NCI-H2171 (cell line): ENCODE measurements around the gene SLC25A28.

Experiments
- DNase-seq: peaks from one replicate; lab custom pipeline; 2025; lab: John Stamatoyannopoulos, UW

SLC25A28 gene

DNA sequence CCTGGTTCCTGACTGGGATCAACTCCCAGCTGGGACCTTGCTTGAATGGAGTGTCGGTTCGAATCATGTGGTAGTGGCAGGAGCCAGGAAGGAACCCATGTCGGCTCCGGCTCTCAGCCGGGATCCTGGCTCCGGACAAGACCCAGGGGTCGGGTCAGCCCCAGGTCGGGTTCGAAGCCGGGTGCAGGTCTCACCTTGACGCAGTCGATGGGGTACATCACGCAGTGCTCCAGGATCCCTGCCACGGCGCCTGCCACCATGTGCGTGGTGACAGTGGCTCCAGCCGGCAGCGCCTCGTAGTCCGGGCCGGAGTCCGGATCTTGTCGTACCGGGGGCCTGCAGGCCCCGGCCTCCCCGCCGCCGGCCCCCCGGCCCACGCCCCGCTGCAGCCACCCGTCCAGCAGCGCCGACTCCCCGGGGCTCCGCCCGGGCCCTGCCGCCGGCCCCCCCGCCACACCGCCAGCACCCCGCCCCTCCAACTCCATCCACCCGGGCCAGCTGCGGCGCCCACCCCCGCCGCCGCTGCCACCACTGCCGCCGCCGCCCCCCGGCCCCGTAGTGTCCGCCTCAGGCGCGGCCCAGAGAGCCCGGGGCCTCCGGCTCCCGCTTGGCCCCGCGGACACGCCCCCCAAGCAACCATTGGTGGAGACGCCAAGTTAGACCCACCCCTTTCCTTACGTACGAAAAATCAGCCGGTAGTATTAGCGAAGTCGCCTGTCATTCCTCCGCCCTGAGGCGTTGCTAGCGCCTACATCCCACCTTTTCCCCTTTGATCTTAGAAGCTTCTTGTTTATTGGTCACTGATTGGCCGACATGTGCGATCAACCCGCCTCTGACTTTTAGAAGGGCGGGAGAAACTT lies at the start of gene SLC25A28:
TSS of gene SLC25A28 (minus strand) at position 589 of the 860 bp plus-strand sequence. CDS start at position 485, 104 bp downstream.
- DNase-seq: peak; percentile 91

GRCh38 chr10:99667108-99667751 lies 47.0 kb upstream of the SLC25A28 start:
- no peak for DNase-seq

- DNase-seq: no peak
Measured at GRCh38 chr10:99665304-99665703, 45.1 kb upstream of the SLC25A28 start.

DNA sequence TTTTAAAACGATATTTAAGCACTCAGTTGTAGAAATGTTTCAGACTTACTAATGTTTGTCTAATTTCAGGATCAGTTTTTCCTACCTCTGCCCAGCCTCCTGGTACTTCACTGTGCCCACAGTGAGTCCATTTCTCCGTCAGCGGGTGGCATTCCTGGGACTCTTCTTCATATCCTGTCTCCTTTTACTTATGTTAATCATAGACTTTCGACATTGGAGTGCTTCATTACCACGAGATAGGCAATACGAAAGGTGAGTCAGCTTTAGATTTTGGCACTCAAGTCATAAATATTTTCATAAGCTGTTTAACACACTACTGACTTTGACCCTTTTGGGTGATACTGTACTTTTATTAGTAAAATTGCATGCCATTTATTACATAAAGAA lies 41.1 kb upstream of the SLC25A28 start:
- DNase-seq: no peak

GRCh38 chr10:99660662-99661376 lies 40.6 kb upstream of the SLC25A28 start:
- DNase-seq: no peak

DNA sequence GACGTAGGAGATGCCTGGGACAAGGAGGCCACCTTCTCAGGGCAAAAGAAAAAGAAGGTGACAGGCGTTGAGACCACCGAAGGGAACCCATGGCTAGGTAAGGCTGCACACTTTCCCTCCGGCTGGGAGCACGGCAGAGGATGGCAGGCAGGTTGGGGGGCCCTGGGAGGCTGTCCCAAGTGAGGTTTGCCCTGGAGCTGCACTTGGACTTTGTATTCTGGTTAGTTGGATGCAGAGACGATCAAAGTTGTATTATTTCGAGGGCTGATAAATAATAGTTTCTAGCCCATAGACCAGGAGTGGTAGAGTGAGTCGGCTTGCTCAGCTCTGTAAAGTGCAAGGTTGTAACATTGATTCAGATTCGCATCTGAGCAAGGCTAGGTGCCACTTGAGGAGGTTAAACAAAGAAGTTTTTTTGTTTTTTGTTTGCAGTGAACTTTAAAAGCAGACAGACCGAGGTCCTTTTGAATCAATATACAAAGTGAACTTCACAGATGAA lies 39.7 kb upstream of the SLC25A28 start:
- DNase-seq: no peak

- DNase-seq: peak; percentile 81
Measured at GRCh38 chr10:99659031-99659867, 39.0 kb upstream of the SLC25A28 start, which contains the start of gene ENTPD7. TSS of gene ENTPD7 (plus strand) at chr10:99659509. CDS start at chr10:99659957, 448 bp downstream.

DNA sequence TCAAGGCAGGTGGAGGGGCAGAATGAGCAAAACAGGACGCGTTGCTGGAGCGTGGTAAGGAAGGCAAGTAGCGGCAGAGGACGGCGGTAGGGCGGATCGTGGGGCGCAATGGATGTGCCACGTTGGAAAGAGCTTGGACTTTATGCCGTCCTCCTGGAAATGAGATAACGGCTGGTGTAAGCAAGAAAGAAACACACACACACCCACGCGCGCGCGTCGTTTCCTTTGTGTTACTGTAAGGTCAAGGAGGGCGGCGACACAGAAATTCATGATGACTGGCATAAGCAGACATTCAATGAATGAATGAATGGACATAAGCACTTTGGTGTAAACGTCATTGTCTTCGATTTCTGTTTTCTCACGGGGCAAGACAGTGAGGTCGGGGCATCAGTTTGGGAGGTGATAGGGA lies 38.4 kb upstream of the SLC25A28 start:
- no peak for DNase-seq

GRCh38 chr10:99656199-99657064 lies 36.2 kb upstream of the SLC25A28 start:
- DNase-seq: no peak

- DNase-seq: no peak
Measured at GRCh38 chr10:99654390-99655175, 34.3 kb upstream of the SLC25A28 start.

- DNase-seq: no peak
Measured at GRCh38 chr10:99652800-99653390, 32.7 kb upstream of the SLC25A28 start.

DNA sequence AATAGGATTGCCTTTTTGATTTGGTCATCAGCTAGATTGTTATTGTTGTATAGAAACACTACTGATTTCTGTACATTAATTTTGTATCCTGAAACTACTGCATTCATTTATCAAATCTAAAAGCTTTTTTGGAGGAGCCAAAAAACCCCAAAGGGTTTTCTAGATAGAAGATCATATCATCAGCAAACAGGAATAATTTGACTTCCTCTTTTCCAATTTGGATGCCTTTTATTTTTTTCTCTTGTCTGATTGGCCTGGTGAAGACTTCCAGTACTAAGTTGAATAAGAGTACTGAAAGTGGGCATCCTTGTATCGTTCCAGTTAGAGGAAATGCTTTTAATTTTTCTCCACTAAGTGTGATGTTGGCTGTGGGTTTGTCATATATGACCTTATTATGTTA lies 28.5 kb upstream of the SLC25A28 start:
- no peak for DNase-seq

DNA sequence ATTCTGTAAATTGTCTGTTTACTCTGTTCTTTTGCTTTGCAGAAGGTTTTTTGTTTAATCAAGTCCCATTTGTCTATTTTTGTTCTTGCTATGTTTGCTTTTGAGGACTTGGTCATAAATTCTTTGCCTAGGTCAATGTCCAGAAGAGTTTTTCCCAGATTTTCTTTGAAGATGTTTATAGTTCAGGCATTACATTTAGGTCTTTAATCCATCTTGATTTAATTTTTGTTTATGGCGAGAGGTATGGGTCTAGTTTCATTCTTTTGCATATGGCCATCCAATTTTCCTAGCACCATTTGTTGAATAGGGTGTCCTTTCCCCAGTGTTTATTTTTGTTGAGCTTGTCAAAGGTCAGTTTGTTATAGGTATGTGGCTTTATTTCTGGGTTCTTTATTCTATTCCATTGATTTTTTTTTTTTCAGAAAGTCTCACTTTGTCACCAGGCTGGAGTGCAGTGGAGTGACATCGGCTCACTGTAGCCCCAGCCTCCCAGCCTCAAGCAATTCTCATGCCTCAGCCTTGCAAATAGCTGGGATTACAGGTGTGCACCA lies 27.4 kb upstream of the SLC25A28 start:
- DNase-seq: no peak

DNA sequence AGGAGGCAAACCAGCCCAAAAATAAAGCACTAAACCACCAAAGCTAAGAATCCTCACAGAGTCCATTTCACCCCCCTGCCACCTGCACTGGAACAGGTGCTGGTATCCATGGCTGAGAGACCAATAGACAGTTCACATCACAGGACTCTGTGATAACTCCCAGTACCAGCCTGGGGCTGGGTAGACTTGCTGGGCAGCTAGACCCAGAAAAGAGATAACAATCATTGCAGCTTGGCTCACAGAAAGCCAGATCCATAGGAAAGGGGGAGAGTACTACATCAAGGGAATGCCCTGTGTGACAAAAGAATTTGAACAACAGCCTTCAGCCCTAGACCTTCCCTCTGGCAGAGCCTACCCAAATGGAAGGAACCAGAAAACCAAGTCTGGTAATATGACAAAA lies 13.6 kb upstream of the SLC25A28 start:
- DNase-seq: no peak

- DNase-seq: no peak
Measured at GRCh38 chr10:99631496-99631895, 11.3 kb upstream of the SLC25A28 start.

DNA sequence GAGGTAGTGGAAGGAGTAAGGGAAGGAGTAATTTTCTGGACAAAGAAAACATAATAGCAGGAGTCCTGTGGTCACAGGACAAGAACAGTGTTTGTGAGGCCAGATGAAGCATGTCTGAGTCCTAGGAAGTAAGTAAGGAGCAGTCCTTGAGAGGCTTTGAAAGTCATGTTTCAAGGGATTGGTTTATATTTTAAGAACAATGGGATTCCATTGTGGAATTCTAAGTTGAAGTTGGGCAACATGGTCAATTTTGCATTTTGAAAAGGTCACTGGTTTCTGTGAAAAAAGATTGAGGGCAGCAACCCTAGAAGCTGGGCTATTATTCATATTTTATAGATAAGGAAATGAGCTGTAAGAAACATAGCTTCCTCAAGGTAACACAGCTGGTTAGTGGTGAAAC lies 10.8 kb upstream of the SLC25A28 start:
- no peak for DNase-seq

DNA sequence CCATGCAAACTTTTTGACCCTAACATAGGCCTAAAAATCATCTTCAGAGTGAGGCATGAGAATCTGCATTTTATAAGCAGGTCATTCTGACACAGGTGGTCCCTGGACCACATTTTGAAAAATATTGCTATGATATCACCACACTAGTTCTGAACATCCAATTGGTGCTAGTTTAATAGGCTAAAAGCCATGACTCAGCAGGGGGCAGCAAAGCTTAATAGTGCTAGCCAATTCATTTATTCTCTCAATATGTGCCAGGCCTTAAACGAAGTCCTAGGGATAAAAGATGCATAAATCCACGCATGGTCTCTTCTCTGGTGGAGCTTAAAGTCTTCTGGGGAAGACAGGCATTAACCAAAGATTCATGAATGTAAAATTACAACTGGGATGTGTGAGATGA lies 10.2 kb upstream of the SLC25A28 start:
- no peak for DNase-seq

- DNase-seq: no peak
Measured at GRCh38 chr10:99629625-99629978, 9.4 kb upstream of the SLC25A28 start.
